ENCODE results near the gene FIGNL2.

Gene FIGNL2

DNA sequence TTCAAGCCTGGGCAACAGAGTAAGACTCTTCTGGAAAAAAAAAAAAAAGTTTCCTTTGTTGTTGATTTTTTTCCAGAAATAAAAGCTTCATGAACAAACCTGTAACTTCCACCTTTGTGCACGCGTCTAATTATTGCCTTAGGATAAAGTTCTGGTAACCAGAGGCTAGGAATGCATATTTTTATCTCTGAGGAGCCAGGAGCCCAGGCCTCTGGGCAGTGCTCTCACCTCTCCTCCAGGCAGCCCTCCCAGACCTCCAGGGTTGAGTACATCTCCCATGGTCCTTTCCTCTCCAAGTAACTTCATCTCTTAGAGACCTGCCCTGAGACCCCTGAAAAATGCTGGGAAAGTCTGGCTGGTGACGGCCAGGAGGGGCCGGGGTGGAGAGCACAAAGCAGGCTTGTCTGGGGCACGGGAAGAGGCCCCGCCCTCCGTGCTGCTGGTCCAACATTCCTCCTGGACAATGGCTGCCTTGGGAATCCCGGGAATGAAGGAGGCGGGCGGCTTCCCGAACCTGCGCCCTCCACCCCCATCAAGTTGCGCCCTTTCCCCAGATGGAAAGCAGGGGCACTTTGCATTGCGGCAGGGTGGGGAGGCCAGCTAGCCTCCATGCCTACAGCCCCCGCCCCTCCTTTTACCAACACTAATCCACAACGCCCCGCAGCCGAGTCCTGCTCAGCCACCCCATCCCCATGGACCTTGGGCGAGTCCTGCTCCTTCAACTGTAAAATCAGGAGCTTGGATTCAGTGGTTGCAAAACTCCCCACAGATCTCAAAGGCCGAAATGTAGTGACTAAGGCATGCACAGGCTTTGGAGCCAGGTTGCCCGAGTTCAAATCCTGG, 7.3 kb upstream of the FIGNL2 start:
- no peak for DNase-seq (ENCODE audit: low read depth)
- TF ChIP-seq, protein P1, sequence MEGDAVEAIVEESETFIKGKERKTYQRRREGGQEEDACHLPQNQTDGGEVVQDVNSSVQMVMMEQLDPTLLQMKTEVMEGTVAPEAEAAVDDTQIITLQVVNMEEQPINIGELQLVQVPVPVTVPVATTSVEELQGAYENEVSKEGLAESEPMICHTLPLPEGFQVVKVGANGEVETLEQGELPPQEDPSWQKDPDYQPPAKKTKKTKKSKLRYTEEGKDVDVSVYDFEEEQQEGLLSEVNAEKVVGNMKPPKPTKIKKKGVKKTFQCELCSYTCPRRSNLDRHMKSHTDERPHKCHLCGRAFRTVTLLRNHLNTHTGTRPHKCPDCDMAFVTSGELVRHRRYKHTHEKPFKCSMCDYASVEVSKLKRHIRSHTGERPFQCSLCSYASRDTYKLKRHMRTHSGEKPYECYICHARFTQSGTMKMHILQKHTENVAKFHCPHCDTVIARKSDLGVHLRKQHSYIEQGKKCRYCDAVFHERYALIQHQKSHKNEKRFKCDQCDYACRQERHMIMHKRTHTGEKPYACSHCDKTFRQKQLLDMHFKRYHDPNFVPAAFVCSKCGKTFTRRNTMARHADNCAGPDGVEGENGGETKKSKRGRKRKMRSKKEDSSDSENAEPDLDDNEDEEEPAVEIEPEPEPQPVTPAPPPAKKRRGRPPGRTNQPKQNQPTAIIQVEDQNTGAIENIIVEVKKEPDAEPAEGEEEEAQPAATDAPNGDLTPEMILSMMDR (IDR thresholded peaks at IDR 0.05; ENCODE audit: insufficient read depth, low read depth, low read length, missing control alignments): no peak
- no peak overlapping the region for H3K4me3 ChIP-seq (ENCODE audit: low read length)

DNA sequence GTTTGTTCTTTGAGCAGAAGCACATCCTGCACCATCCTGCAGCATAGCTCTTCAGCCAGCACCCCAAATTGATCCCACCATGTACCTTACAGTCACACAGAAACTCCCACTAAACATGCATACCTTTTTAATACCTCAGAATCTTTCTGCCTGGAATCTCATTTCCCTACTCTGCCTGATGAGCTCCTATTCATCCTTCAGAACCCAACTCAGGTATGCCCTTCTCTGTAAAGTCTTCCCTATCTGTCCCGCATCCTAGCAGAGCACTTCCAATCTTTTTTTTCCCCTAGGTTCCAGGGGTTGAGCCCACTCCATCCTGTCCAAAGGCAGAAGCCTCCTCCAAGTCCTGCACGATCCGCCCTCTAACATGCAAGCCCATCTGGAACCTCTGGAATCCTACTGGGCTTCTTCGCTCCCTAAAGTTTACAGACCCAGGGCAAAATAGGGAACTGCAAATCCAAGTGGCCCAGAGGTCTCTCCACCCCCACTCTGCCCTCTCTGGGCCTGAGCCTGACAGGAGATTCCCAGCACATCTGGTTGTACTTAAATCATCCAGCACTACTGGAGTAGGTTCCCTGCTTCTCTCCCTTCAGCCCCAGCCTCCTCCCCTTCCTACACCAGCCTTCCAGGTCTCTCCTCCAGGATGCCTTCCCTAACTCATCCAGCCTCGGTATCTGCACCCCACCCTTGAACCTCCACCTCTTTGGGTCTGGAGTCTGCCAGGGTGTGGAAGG, 4.1 kb upstream of the FIGNL2 start:
- TF ChIP-seq, protein P1 (IDR thresholded peaks at IDR 0.05; ENCODE audit: insufficient read depth, low read depth, low read length, missing control alignments): no peak
- H3K4me3 ChIP-seq (ENCODE audit: low read length): no peak overlapping the region
- DNase-seq (ENCODE audit: low read depth): no peak

DNA sequence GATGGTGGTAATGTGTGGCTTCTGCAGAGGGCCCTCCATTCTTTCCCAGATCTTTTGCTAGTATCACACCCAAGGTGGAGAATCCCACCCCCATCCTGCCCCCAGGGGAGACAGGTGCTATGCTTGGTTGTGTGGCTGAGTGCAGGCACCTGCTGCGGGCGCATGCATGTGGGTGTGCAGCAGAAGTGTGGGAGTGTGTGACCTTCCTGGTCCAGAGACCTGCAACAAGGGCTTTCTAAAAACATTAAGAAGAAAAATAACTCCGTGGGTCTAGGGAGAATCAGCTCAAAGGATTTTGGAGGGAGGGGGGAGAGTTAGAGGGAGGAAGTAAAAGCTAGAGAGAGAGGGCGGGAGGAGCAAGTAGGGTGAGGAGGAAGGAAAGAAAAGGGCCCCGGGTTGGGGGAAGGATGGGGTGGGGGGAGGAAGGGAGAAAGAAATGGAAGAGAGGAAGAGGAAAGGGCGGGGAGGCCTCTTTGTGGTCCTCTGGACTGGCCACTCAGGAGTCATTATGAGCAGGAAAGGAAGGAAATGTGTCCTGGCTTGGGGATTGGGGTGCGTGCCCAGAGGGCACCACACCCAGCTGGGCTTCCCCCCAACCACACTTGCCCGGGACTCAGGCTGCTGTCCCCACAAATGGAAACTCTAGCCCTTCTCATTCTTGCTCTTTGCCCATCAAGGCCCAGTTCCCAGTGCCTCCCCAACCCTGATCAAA, 3.1 kb upstream of the FIGNL2 start:
- no peak for DNase-seq (ENCODE audit: low read depth)
- TF ChIP-seq, protein P1 (IDR thresholded peaks at IDR 0.05; ENCODE audit: insufficient read depth, low read depth, low read length, missing control alignments): no peak
- no peak overlapping the region for H3K4me3 ChIP-seq (ENCODE audit: low read length)

GRCh38 chr12:51850965-51851299, 2.4 kb upstream of the FIGNL2 start:
- no peak for DNase-seq (ENCODE audit: low read depth)
- TF ChIP-seq, protein P1 (IDR thresholded peaks at IDR 0.05; ENCODE audit: insufficient read depth, low read depth, low read length, missing control alignments): no peak
- H3K4me3 ChIP-seq (ENCODE audit: low read length): no peak overlapping the region

DNA sequence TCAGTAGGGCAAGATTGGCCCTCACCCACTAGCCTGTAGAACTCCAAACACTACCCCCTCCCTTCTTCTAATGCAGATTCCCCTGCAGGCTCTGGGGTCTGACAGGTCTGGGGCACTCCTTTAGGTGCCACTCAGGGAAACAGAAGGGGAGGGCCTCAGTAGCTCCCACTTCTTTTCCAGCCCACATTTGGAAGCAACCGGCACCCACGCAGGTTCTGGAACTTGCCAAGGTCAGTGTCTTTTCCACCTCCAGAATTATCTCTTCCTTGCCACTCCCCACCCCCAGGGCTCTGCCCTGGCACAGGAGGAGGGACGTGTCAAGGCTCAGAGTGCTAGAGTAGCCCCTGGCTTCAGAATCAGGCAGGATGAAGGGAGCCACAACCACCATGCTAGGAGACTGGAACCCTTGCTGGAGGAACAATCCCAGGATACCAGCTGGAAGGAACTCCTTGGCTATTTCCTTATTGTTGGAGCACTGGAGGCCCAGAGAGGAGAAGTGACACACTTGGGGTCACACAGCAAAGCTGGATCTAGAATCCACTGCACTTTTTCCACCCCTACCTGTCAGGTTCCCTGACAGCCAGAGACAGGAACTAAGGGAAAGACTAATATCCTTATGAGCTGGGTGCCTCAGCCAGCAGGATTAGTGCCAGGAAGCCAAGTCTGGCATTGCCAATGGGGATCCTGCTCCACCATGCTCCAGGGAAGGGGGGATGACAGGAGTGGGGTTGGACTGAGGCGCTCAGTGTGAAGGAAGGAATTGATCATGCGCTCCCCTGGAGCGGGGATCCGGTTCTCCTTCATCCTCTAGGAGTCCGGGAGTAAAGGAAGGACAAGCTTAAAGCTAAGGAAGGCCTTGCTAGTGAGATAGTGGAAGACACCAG, 1.8 kb upstream of the FIGNL2 start:
- TF ChIP-seq, protein P1 (IDR thresholded peaks at IDR 0.05; ENCODE audit: insufficient read depth, low read depth, low read length, missing control alignments): no peak
- no peak overlapping the region for H3K4me3 ChIP-seq (ENCODE audit: low read length)
- no peak for DNase-seq (ENCODE audit: low read depth)

Data from epithelial cell of esophagus (primary cell).